GM21381 (cell line): ENCODE data around the gene CIDEC.

Experiments used
- ATAC-seq: cut with Tn5 transposase; IDR thresholded peaks from one replicate; pipeline ENCODE4 v1.9.1; 2021; ENCODE audit warnings: mild to moderate bottlenecking, moderate library complexity; ENCODE audit not compliant: unreplicated experiment

The CIDEC gene

GRCh38 chr3:9817436-9817835 is 62.6 kb downstream of the CIDEC start:
- ATAC-seq = no peak
